MM.1S (cell line): ENCODE data around the gene UBL4A.

Experiments used
- EZH2 ChIP-seq: fragments of 300-600 bp; sonication (generic); optimal IDR thresholded peaks from 2 replicates; pipeline ENCODE3; 2017; ENCODE audit warnings: low read depth, mild to moderate bottlenecking, antibody characterized with exemption, low read length, mixed read lengths
- EZH2phosphoT487 ChIP-seq: fragments of 300-600 bp; sonication (generic); IDR thresholded peaks from 2 replicates; pipeline ENCODE4 v1.6.1; 2018; ENCODE audit warnings: antibody characterized with exemption, low read length
- TF ChIP-seq, protein P1 (sequence below): fragments of 300-600 bp; sonication (generic); IDR thresholded peaks from 2 replicates; pipeline ENCODE4 v1.5.1; 2016; ENCODE audit warnings: antibody characterized with exemption, low read length, mixed read lengths

DNA sequence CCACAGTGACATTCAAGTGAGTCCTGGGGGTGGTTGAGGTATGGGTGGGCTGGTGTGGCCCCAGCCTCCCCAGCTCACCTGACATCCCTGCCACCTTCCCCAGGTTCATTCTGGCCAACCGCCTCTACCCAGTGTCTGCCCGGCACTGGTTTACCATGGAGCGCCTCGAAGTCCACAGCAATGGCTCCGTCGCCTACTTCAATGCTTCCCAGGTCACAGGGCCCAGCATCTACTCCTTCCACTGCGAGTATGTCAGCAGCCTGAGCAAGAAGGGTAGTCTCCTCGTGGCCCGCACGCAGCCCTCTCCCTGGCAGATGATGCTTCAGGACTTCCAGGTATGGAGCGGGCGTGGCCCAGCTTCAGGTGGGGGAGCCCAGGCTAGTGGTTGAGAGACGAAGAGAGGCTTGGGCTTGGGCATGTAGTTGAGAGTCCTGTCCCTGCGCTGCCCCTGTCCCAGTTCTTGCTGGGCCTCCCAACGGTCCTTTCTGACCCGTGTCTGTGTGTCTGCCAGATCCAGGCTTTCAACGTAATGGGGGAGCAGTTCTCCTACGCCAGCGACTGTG, 51.2 kb downstream of the UBL4A start:
- TF ChIP-seq, protein P1, sequence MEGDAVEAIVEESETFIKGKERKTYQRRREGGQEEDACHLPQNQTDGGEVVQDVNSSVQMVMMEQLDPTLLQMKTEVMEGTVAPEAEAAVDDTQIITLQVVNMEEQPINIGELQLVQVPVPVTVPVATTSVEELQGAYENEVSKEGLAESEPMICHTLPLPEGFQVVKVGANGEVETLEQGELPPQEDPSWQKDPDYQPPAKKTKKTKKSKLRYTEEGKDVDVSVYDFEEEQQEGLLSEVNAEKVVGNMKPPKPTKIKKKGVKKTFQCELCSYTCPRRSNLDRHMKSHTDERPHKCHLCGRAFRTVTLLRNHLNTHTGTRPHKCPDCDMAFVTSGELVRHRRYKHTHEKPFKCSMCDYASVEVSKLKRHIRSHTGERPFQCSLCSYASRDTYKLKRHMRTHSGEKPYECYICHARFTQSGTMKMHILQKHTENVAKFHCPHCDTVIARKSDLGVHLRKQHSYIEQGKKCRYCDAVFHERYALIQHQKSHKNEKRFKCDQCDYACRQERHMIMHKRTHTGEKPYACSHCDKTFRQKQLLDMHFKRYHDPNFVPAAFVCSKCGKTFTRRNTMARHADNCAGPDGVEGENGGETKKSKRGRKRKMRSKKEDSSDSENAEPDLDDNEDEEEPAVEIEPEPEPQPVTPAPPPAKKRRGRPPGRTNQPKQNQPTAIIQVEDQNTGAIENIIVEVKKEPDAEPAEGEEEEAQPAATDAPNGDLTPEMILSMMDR = no peak
- TF ChIP-seq EZH2 (no peak), EZH2phosphoT487 (no peak)
